Superior temporal gyrus (tissue), 1 donor: ENCODE results near the gene TRPM4.
"Not testable (repeated sequence)": the region's sequence is repeated elsewhere in the genome, so short reads cannot be mapped to it uniquely, and the experiment has no call there.

ENCODE experiments used
- DNase-seq: peaks from one replicate; pipeline ENCODE4 v3.0.0-alpha.2; 2016; ENCODE audit errors: extremely low spot score

Gene TRPM4

GRCh38 chr19:49150944-49151243 lies 6.7 kb upstream of the TRPM4 start:
- DNase-seq: no peak

- peak; percentile 15 for DNase-seq
Measured at GRCh38 chr19:49151267-49152118, 6.1 kb upstream of the TRPM4 start.

- no peak for DNase-seq
Measured at GRCh38 chr19:49152119-49152550, 5.5 kb upstream of the TRPM4 start.

GRCh38 chr19:49153167-49153809 lies 4.3 kb upstream of the TRPM4 start:
- no peak for DNase-seq

- DNase-seq: no peak
Measured at GRCh38 chr19:49154279-49154678, 3.3 kb upstream of the TRPM4 start.

- no peak for DNase-seq
Measured at GRCh38 chr19:49155005-49155819, 2.4 kb upstream of the TRPM4 start, which contains the start of gene HRC. HRC (minus strand) TSS chr19:49155396; CDS start chr19:49155237, 159 bp downstream.

- no peak for DNase-seq
Measured at GRCh38 chr19:49155820-49156346, 1.7 kb upstream of the TRPM4 start.

GRCh38 chr19:49160450-49161189 lies 3.0 kb downstream of the TRPM4 start:
- no peak for DNase-seq

- no peak for DNase-seq
Measured at GRCh38 chr19:49161987-49162386, 4.4 kb downstream of the TRPM4 start.

- DNase-seq: peak; percentile 59
Measured at GRCh38 chr19:49165111-49165750, 7.6 kb downstream of the TRPM4 start.

GRCh38 chr19:49165865-49166301 lies 8.3 kb downstream of the TRPM4 start:
- no peak for DNase-seq

- DNase-seq: no peak
Measured at GRCh38 chr19:49167857-49168409, 10.3 kb downstream of the TRPM4 start.

- DNase-seq: no peak
Measured at GRCh38 chr19:49168421-49168820, 10.8 kb downstream of the TRPM4 start.

- no peak for DNase-seq
Measured at GRCh38 chr19:49173198-49173597, 15.6 kb downstream of the TRPM4 start.

GRCh38 chr19:49180659-49181058 lies 23.1 kb downstream of the TRPM4 start:
- DNase-seq: no peak

- DNase-seq: not testable (repeated sequence)
Measured at GRCh38 chr19:49182010-49182847, 24.6 kb downstream of the TRPM4 start.

- no peak for DNase-seq
Measured at GRCh38 chr19:49182848-49183375, 25.3 kb downstream of the TRPM4 start.

GRCh38 chr19:49186108-49186507 lies 28.5 kb downstream of the TRPM4 start:
- DNase-seq: no peak

- DNase-seq: no peak
Measured at GRCh38 chr19:49188626-49189200, 31.1 kb downstream of the TRPM4 start.
